ENCODE data around the gene GPR151. TPM values are rescaled to one million over a fixed set of nuclear protein-coding genes. Genes with fewer than 3 reads are reported as not detected.

GPR151 gene
- polyA plus RNA-seq, 1 of the 3 experiments (the other 2 are of a cell fraction) = not detected

DNA sequence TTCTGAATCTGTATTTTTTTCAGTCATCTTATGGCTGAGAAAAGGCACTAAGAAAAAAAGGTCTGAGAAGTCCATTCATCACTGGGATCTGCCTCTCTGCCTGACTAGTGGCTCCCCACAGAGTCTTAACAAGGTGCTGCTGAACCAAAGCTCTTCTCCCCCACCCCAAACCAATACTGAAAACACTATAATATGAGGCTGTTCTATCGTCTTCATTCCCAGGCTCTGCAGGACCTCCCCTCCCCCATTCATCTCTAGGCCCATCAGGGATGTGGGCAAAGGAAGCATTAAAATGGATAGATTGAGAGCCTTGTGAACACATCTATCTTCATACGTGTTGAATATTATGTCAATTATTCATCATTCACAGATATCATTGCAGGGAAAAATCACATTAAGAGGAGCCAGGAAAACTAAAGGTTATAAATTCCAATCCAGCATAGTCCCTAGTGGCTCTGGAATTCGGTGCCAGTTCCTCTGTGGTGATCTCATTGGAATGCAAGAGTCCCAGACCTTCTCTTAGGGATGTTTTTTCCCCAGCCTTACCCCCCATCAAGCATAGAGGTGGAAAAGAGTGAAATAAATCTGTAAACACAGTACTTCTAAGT is 44.3 kb upstream of the GPR151 start:
- DNase-seq = no peak
- Histone ChIP-seq H2AFZ (ENCODE audit: low read depth) (peak overlapping the region; percentile 61; the same call in 1 of the 2 replicates), H4K20me1 (ENCODE audit: insufficient read depth) (no peaks in the 10 kb centered on the region), H3F3A (replicated peaks; ENCODE audit: insufficient read depth) (peaks cover 14% of the 10 kb centered on the region), H3K27me3 (ENCODE audit: insufficient read depth) (no peaks in the 10 kb centered on the region), H3K36me3 (replicated peaks in 1 of 2; ENCODE audit: control insufficient read depth in 1 of 2, insufficient read depth in 2 of 2, low read length in 1 of 2) (no peaks in the 10 kb centered on the region), H3K4me1 (ENCODE audit: control insufficient read depth in 1 of 2, insufficient read depth in 2 of 2, low read depth in 1 of 2, low read length in 1 of 2) (peaks cover 0 to 21% of the 10 kb centered on the region in 2 experiments), H3K4me3 (ENCODE audit: low read depth in 2 of 2, low read length in 1 of 2) (peak overlapping the region in 1 of 2 experiments; percentile 3; a peak in 1 of 4 replicates), H3K9me3 (no peaks in the 10 kb centered on the region), H3K27ac (ENCODE audit: low read depth in 2 of 2, low read length in 1 of 2) (peak overlapping the region in 1 of 2 experiments; percentile 72; a peak in 3 of 4 replicates), H3K9ac (peak overlapping the region; percentile 15; the same call in 1 of the 2 replicates), H3K9me2 (no peaks in the 10 kb centered on the region), H3K79me2 (ENCODE audit: insufficient read depth) (no peaks in the 10 kb centered on the region), H3K4me2 (peak overlapping the region; percentile 21; the same call in 1 of the 2 replicates)
- ChIA-PET CTCF (interaction anchor here (4.5 to 4.6 kb wide), 2 partner anchors 386 to 406 kb away, joined by 24 read pairs; no protein-coding TSS in a partner anchor), POLR2A (interaction anchor here (0.5 kb wide), 1 partner anchor 16 kb away, joined by 4 read pairs; no protein-coding TSS in a partner anchor)
- whole genome bisulfite sequencing (ENCODE audit: low lambda C conversion rate) = 32% methylated on average over 3 of the region's 3 CpGs
- TF ChIP-seq JUND (IDR thresholded peaks at IDR 0.05) (peak; percentile 47), CHD2 (IDR thresholded peaks at IDR 0.05; ENCODE audit: low read length, partially characterized antibody) (no peak), YY1 (IDR thresholded peaks at IDR 0.05; ENCODE audit: low read depth) (no peak), FOSL2 (IDR thresholded peaks at IDR 0.05; ENCODE audit: borderline replicate concordance, low read depth) (peak; percentile 47; the same call in 1 of the 2 replicates), POLR2AphosphoS5 (IDR thresholded peaks at IDR 0.05; ENCODE audit: low read depth, low read length) (no peak), EP300 (IDR thresholded peaks at IDR 0.05; ENCODE audit: borderline replicate concordance in 1 of 2, low read depth in 1 of 2, low read length in 1 of 2) (peak in 1 of 2 experiments; percentile 63; a peak in 1 of 4 replicates), NFIC (IDR thresholded peaks at IDR 0.05; ENCODE audit: borderline replicate concordance) (peak; percentile 53; the same call in 1 of the 2 replicates), RAD21 (IDR thresholded peaks at IDR 0.05; ENCODE audit: low read length) (no peak), ELF1 (IDR thresholded peaks at IDR 0.05) (no peak), TAF1 (IDR thresholded peaks at IDR 0.05; ENCODE audit: borderline replicate concordance, low read depth, low read length) (no peak), TEAD4 (IDR thresholded peaks at IDR 0.05; ENCODE audit: borderline replicate concordance, insufficient read depth) (0 out of 2 replicates have a peak, but pooled peaks have one; percentile 67), MEF2A (IDR thresholded peaks at IDR 0.05; ENCODE audit: borderline replicate concordance, low read depth) (no peak), NRF1 (IDR thresholded peaks at IDR 0.05; ENCODE audit: low read depth, low read length) (no peak), FOXM1 (IDR thresholded peaks at IDR 0.05; ENCODE audit: low read depth) (no peak), MXI1 (IDR thresholded peaks at IDR 0.05; ENCODE audit: low read depth, low read length) (no peak), RFX5 (IDR thresholded peaks at IDR 0.05; ENCODE audit: low read length) (no peak), GABPA (IDR thresholded peaks at IDR 0.05; ENCODE audit: low read depth) (no peak)
- TF ChIP-seq, protein P1, sequence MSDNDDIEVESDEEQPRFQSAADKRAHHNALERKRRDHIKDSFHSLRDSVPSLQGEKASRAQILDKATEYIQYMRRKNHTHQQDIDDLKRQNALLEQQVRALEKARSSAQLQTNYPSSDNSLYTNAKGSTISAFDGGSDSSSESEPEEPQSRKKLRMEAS (IDR thresholded peaks at IDR 0.05; ENCODE audit: low read depth) = no peak
- TF ChIP-seq, protein P2, sequence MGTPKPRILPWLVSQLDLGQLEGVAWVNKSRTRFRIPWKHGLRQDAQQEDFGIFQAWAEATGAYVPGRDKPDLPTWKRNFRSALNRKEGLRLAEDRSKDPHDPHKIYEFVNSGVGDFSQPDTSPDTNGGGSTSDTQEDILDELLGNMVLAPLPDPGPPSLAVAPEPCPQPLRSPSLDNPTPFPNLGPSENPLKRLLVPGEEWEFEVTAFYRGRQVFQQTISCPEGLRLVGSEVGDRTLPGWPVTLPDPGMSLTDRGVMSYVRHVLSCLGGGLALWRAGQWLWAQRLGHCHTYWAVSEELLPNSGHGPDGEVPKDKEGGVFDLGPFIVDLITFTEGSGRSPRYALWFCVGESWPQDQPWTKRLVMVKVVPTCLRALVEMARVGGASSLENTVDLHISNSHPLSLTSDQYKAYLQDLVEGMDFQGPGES (IDR thresholded peaks at IDR 0.05; ENCODE audit: low read depth, low read length) = no peak
- TF ChIP-seq, protein P3, sequence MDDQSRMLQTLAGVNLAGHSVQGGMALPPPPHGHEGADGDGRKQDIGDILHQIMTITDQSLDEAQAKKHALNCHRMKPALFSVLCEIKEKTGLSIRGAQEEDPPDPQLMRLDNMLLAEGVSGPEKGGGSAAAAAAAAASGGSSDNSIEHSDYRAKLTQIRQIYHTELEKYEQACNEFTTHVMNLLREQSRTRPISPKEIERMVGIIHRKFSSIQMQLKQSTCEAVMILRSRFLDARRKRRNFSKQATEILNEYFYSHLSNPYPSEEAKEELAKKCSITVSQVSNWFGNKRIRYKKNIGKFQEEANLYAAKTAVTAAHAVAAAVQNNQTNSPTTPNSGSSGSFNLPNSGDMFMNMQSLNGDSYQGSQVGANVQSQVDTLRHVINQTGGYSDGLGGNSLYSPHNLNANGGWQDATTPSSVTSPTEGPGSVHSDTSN (IDR thresholded peaks at IDR 0.05) = peak; percentile 62
- TF ChIP-seq, protein P4, sequence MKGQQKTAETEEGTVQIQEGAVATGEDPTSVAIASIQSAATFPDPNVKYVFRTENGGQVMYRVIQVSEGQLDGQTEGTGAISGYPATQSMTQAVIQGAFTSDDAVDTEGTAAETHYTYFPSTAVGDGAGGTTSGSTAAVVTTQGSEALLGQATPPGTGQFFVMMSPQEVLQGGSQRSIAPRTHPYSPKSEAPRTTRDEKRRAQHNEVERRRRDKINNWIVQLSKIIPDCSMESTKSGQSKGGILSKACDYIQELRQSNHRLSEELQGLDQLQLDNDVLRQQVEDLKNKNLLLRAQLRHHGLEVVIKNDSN (IDR thresholded peaks at IDR 0.05; ENCODE audit: borderline replicate concordance, low read depth) = no peak
- TF ChIP-seq, protein P5, sequence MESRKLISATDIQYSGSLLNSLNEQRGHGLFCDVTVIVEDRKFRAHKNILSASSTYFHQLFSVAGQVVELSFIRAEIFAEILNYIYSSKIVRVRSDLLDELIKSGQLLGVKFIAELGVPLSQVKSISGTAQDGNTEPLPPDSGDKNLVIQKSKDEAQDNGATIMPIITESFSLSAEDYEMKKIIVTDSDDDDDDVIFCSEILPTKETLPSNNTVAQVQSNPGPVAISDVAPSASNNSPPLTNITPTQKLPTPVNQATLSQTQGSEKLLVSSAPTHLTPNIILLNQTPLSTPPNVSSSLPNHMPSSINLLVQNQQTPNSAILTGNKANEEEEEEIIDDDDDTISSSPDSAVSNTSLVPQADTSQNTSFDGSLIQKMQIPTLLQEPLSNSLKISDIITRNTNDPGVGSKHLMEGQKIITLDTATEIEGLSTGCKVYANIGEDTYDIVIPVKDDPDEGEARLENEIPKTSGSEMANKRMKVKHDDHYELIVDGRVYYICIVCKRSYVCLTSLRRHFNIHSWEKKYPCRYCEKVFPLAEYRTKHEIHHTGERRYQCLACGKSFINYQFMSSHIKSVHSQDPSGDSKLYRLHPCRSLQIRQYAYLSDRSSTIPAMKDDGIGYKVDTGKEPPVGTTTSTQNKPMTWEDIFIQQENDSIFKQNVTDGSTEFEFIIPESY (IDR thresholded peaks at IDR 0.05; ENCODE audit: borderline replicate concordance, low read depth) = no peak
- TF ChIP-seq, protein P6, sequence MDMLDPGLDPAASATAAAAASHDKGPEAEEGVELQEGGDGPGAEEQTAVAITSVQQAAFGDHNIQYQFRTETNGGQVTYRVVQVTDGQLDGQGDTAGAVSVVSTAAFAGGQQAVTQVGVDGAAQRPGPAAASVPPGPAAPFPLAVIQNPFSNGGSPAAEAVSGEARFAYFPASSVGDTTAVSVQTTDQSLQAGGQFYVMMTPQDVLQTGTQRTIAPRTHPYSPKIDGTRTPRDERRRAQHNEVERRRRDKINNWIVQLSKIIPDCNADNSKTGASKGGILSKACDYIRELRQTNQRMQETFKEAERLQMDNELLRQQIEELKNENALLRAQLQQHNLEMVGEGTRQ (IDR thresholded peaks at IDR 0.05; ENCODE audit: borderline replicate concordance, low read depth, low read length) = no peak

Measured in SK-N-SH (cell line).